HL-60/S4 treated with retinoic acid at 250 ng/mL for 4 days and 3 days (cell line): ENCODE measurements around the gene GYPC.

Experiments used
- in situ Hi-C: fragments of 300-500 bp; cut with MboI; formaldehyde crosslinking; loops from 2 replicates; pipeline ENCODE4 v1.7.0; 2022; ENCODE audit warnings: low sequenced_read_pairs

The GYPC gene

DNA sequence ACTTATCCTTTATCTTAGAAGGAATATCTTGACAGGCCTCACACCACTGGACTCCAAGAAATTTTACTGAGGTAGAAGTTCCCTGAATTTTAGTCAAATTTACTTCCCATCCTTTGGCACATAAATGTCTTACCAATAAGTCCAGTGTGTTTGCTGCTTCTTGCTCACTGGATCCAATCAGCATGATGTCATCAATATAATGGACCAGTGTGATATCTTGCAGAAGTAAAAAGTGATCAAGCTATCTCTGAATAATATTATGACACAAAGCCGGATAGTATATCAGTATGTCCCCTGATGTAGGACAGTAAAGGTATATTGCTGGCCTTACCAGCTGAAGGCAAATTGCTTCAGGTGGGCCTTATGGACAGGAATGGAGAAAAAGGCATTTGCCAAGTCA lies 6.9 kb upstream of the GYPC start:
- in situ Hi-C loops: no loop called here

- in situ Hi-C loops: no loop called here
These were observed 5.0 kb upstream of the GYPC start for GRCh38 chr2:126650994-126651393.

GRCh38 chr2:126652323-126652891 lies 3.6 kb upstream of the GYPC start:
- in situ Hi-C loops: no loop called here

DNA sequence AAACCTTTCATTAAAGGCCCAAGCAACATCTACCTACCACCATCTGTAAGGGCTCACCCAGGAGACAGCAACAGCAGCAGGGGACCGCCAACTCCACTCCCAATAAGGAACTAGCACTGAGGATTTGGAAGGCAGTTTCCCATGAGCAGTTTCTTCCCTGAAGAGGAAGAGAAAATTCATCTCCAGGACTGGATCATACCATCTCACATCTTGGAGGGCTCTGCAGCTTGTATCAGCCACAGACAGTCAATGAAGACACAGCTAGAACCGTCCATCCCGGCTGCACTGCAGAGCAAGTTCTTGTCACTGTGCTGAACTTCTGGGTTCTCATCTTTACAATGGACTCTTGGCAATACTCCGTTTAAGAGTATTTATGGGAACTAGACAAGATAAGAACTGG lies 2.8 kb upstream of the GYPC start:
- in situ Hi-C loops: no loop called here

DNA sequence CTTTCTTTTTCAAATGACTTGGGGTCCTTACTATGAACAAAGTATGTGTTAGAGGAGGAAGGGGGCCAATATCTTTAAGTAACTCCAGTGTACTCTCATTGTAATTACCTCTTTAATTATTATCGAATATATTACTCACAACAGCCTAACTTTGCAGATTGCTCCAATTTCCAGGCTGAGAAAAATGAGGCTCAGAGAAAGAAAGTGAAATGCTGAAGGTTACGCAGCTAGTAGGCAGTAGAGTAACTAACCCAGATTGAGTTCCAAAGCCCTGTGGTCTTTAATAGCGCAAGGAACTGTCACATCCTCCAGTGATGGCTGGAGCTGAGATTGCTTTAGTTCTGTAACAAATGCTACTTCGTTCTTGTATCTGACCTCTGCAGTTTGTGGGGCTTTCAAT lies 2.2 kb upstream of the GYPC start:
- in situ Hi-C loops: no loop called here

DNA sequence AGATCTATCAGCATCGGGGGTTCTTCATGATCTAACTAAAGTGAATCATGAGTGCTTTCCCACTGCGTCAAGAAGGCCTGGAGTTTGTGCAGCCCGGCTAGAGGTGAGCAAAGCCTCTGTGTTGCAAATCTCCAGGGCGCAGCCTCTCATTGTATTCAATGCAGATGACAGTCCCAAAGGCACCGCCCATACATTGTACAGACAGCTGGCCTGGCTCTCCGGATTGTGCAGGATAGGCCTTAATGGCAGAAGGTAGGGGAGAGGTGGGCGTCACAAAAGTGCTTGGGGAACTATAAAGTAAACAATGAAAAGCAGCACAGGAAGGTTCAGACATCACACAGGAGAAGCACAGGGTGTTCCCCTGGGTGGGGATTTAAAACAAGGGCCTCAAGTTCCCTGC lies 907 bp upstream of the GYPC start:
- in situ Hi-C loops: no loop called here

- in situ Hi-C loops: no loop called here
These were observed 631 bp downstream of the GYPC start for GRCh38 chr2:126656431-126657147.

- in situ Hi-C loops: no loop called here
These were observed 1.2 kb downstream of the GYPC start for GRCh38 chr2:126657148-126657635.

GRCh38 chr2:126657636-126658318 lies 1.8 kb downstream of the GYPC start:
- in situ Hi-C loops: no loop called here

- in situ Hi-C loops: no loop called here
These were observed 2.5 kb downstream of the GYPC start for GRCh38 chr2:126658319-126658904.

- in situ Hi-C loops: no loop called here
These were observed 3.1 kb downstream of the GYPC start for GRCh38 chr2:126658905-126659561.

GRCh38 chr2:126659562-126660467 lies 3.9 kb downstream of the GYPC start:
- in situ Hi-C loops: no loop called here

- in situ Hi-C loops: no loop called here
These were observed 5.0 kb downstream of the GYPC start for GRCh38 chr2:126660971-126661370.

- in situ Hi-C loops: no loop called here
These were observed 5.9 kb downstream of the GYPC start for GRCh38 chr2:126661702-126662500.

DNA sequence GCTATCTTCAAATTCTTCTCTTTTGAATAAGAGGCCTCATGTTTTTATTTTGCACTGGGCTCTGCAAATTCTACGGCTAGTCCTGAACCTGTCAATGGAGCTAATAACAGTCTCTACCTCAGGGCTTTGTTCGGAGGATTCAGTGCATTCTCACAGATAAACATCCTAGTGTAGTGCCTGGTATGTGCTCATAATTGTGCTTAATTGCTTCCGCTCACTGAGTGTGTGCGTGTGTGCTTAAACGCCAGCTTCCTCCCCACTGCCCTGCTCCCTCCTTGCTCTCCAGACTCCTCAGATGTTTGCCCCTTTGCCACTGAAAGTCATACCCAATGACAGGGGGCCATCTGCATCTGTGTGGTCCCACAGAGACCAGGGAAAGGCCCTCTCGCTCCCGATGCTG lies 6.7 kb downstream of the GYPC start:
- in situ Hi-C loops: no loop called here

DNA sequence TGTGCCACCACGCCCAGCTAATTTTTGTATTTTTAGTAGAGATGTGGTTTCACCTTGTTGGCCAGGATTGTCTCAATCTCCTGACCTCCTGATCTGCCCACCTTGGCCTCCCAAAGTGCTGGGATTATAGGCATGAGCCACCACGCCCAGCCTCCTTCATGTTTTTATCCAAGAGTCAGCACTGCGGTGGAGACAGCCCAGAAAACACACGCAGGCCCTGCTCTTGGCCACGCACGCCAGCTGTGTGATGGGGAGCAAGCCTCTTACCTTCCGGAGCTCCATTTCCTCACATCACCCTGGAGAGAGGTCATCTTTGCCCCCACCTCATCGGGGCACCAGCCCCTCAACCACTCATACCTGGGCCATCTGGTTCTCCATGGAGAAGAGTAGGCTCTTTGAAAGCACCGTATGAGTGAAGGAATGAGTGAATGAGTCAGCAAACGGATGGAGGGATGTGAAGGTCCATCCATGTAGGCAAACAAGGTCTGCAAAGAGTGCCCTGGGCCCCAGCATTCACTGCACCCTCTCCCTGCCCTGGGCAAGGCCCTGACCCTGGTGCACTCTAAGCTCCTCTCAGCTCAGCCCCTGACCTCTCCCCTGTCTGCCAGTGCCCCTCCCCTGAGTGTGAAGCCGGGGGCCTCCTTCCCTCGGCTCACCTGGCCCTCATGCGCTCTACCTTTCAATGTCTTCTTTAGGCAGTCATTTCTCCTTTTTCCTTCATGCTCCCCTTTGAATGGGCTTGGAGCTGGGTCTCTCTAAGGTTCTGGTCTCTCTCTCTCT lies 7.4 kb downstream of the GYPC start:
- in situ Hi-C loops: no loop called here

DNA sequence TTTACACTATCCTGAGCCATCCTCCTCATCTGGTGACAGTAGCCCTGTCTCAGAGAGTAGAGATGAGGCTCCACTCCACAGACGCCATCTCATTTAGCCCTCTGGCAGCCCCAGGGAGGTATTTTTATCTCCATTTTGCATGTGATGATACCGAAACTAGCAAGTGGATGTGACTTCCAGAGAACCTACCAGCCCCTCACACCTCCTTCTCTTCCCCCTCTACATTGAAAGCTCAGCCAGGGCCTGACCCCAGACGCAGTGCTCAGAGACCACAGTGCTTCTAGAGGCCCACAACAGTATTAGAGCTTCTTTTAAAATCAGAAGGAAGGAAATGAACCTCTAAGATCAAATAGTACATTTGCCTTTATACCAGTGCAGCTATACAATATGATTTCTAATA lies 8.3 kb downstream of the GYPC start:
- in situ Hi-C loops: no loop called here

- in situ Hi-C loops: no loop called here
These were observed 8.7 kb downstream of the GYPC start for GRCh38 chr2:126664639-126665038.

DNA sequence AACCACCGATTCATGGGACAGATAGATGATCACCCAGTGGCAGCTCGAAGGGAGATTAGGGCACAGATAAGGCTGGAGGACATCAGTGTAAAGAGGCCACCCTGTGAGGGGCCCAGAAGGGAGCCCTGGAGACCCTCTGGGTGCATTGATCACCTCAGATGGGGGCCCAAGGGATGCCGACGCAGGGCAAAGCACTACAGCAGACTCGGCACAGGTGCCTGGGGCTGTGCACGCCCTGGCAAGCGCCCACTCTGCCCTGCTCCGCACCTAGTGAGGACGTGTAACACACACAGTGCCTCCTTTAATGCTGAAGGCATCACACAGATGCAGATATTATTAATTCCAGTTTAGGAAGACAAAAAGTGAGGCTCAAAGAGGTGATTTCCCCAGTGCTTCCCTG lies 9.5 kb downstream of the GYPC start:
- in situ Hi-C loops: no loop called here
